Sigmoid colon (tissue), 4 donors: ENCODE results near the gene TMEM19.

Experiments used
- EP300 ChIP-seq, 4 donors: sonication (generic); formaldehyde crosslinking; IDR thresholded peaks; one replicate each; pipeline ENCODE4 v1.6.1; 2017; ENCODE audit warnings: antibody characterized with exemption in 4 of 4
- POLR2A ChIP-seq, 2 donors: fragments of 450-650 bp; IDR thresholded peaks; one replicate each; pipeline ENCODE4 v1.6.1; 2016; ENCODE audit warnings: antibody characterized with exemption in 2 of 2, mild to moderate bottlenecking in 2 of 2, moderate library complexity in 2 of 2
- TF ChIP-seq, protein P1 (sequence below), 4 experiments: fragments of 450-650 bp in 3 of 4; fragments of 200-600 bp in 1 of 4; IDR thresholded peaks; one replicate each; pipeline ENCODE4 v1.5.1; 2016 to 2019; ENCODE audit warnings: antibody characterized with exemption in 4 of 4, mild to moderate bottlenecking in 3 of 4, moderate library complexity in 2 of 4

DNA sequence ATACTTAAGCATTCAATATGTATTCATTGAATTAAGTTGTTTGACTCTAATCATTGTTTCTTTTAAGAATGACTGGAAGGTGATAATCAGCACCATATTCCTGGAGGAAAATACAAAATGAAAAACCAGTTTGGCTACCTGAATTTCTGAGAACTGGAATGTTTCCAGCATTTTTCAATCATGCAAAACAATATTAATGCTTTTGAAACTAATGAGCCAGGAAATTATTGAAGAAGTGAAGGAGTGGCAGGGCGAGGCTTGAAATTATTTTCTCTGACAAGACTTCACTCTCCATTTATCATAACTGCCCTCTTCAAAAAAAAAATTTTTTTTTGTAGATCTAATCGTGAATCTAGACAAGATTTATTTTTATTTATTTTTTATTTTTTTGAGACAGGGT is 19.0 kb downstream of the TMEM19 start:
- TF ChIP-seq, protein P1, sequence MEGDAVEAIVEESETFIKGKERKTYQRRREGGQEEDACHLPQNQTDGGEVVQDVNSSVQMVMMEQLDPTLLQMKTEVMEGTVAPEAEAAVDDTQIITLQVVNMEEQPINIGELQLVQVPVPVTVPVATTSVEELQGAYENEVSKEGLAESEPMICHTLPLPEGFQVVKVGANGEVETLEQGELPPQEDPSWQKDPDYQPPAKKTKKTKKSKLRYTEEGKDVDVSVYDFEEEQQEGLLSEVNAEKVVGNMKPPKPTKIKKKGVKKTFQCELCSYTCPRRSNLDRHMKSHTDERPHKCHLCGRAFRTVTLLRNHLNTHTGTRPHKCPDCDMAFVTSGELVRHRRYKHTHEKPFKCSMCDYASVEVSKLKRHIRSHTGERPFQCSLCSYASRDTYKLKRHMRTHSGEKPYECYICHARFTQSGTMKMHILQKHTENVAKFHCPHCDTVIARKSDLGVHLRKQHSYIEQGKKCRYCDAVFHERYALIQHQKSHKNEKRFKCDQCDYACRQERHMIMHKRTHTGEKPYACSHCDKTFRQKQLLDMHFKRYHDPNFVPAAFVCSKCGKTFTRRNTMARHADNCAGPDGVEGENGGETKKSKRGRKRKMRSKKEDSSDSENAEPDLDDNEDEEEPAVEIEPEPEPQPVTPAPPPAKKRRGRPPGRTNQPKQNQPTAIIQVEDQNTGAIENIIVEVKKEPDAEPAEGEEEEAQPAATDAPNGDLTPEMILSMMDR (IDR thresholded peaks at IDR 0.05) = no peak
- no peak for TF ChIP-seq EP300 (IDR thresholded peaks at IDR 0.05)
- TF ChIP-seq POLR2A (IDR thresholded peaks at IDR 0.05) = no peak
